Activated naive CD4-positive, alpha-beta T cell (primary cell): Measurements from ENCODE around the gene CATSPER3.

Experiments used
- DNase-seq, 4 experiments: peaks; one replicate each; lab custom pipeline; 2025; lab: John Stamatoyannopoulos, UW

The CATSPER3 gene

DNA sequence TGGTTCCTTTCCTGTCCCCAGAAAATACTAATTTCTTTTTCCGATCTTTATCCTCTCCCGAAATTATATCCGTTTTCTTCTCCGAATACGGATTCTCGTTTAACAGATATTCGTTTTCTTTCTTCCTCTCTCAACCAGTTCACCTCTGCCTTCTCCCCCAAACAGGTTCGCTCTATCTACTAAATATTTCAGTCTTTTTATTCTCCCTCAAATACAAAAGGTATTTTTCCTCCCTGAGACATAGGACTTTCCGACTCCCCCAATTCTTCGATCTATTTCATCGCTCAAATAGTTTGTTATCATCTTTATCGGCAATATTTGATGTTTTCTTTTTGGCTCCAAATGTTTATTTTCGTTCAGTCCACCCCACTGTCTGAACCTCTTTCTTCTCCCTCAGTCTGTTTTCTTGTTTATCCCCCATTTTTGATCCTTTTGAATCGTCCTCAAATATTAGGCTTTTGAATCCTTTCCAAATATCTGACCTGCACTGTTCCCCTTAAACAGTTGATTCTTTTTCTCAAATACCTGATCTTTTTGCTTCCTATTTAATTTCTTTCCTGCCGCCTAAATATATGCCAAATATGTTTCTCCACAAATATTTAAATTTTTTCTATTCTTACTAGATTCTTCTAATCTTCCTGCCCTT lies 61.9 kb downstream of the CATSPER3 start:
- no peak for DNase-seq

GRCh38 chr5:135030123-135030955 lies 62.6 kb downstream of the CATSPER3 start:
- DNase-seq: no peak

- no peak for DNase-seq
These were observed 63.5 kb downstream of the CATSPER3 start for GRCh38 chr5:135030956-135031812.

DNA sequence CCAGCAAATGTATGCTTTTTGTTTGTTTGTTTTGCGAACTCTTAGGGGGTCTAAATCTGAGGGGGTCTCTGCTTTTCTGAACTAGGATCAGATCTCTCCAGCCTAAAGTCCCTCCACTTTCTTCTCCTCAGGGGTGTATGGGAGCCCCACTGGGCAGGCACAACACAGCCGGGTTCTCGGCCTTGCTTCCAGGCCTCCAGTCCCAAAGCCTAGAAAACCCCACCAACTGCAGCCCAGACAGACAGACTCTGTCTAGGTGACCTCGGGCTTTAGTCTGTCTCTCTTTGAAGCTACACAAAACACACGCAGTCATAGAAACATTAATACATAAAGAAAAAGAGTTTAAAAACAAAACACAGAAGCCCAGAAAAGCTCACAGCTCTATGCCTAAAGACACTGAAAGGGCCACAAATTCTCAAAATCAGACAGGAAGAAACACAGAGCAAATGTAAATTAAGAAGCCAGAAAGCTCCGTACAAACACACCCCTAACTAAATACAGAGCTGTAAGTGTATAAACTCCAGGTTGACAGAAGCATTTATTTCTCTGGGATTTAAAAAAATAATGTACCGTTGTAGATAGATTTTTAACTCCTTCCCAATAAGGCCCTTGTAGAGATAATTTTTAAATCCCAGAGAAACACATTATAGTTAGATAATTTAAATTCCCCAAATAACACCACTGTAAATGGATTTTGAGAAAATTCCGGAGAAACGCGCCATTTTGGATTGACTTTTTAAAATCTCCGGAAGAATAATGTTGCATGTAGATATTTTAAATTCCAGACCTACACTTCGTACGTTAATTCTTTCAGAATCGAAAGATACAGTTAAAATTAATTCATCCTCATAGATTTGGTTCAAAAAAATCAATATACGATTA lies 64.3 kb downstream of the CATSPER3 start:
- DNase-seq: no peak

GRCh38 chr5:135032695-135032998 lies 64.9 kb downstream of the CATSPER3 start:
- DNase-seq: no peak

DNA sequence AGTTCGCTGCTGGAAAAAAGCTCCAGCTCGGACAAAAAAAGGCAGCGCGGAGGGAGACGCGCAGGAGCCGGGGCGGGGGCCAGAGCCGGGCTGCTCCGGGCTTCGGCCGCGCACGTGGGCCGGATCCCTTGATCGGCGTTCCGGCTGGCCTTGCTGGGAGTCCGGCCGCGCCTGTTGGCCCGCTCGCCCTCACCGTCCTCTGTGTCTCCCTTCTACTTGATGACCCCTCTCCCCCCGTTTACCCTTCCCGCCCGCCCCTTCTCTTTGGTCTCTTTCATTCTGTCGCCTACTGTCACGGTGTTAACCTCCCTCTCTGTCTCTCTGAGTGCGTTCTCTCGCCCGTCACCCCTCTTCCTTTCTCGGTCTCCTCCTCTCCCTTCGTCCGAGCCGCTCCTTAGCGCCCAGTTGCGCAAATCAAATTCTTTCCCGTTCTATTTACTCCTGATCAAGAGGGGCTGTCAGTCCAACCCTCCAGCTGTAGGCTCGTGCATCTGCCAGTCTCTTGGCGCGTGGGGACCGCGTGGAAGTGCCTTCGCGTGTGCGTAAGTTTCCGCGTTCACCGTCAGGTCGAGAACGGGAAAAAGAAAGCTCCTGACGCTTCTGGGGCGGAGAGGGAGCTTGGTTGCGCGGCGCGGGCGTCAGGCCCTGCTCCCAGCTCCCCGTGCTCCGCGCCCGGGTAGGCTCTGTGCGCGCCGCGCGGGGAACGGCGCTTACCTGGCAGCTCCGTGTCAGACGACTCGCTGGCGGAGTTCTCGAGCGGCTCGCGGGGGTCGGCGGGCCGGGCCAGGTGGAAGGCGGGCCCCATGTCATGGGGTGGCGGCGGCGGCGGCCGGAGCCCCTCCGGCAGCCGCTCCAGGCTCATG lies 65.5 kb downstream of the CATSPER3 start:
- DNase-seq: no peak

- no peak for DNase-seq
These were observed 66.2 kb downstream of the CATSPER3 start, which contains the start of gene PITX1 for GRCh38 chr5:135033901-135034235. Gene PITX1, minus strand, starts transcription at chr5:135034228. Its CDS starts 347 bp downstream, at chr5:135033881.

DNA sequence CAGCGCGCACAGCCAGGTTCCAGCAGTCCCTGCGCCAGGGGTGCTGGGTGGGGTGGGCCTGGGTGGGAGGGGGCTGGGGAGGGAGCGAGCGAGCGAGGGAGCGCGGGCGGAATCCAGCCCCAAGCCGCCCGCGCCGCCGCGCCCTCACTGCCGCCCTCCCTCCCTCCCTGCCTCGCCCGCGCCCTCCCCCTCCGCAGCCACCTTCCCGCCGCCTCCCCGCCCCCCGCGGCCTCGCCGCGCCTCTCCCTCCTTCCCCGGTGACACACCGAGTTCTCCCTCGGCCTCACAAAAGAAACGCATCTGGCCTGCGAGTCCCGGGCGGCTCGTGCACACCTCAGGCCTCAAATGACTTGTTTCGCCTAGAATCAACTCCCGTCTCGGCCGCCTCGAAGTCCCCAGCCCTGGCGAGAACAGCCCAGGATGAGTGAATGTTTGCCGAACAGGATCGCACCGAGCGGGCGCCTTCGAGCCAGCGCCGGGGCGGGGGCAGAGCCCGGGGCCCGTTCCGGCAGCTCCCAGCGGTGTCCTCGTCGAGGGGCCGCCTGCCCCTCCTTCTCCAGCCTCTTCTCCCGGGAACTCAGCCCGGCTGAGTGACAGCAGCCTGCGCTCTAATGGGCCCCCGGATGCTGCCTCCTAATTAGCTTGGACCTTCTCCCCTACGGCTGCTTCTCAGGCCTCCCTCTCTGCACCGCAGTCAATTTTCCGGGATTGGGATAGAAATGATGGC lies 66.7 kb downstream of the CATSPER3 start:
- peak in 1 of 4 experiments; percentile 26 for DNase-seq

- DNase-seq: no peak
These were observed 67.4 kb downstream of the CATSPER3 start for GRCh38 chr5:135034963-135035677.

- DNase-seq: no peak
These were observed 67.9 kb downstream of the CATSPER3 start for GRCh38 chr5:135035678-135036030.

DNA sequence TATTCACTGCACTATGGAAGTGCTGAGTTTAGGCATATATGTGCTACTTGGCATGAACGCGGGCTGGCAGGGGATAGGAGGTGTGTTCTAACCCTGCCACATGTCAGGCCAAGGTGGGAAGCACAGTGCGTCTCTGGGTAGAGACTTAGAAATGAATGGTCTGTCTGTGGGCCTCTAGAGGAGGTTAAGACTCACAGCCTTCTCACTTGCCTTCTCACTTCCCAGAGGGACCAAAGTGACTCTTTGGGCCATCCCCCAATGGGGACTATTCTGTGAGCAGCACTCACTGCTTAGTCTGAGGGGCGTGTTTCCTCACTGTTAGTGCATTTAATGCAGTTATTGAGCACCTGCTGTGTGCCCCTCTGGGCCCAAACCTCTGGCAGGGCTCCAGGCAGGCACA lies 68.7 kb downstream of the CATSPER3 start:
- no peak for DNase-seq

GRCh38 chr5:135037519-135038204 lies 70.0 kb downstream of the CATSPER3 start:
- DNase-seq: no peak

DNA sequence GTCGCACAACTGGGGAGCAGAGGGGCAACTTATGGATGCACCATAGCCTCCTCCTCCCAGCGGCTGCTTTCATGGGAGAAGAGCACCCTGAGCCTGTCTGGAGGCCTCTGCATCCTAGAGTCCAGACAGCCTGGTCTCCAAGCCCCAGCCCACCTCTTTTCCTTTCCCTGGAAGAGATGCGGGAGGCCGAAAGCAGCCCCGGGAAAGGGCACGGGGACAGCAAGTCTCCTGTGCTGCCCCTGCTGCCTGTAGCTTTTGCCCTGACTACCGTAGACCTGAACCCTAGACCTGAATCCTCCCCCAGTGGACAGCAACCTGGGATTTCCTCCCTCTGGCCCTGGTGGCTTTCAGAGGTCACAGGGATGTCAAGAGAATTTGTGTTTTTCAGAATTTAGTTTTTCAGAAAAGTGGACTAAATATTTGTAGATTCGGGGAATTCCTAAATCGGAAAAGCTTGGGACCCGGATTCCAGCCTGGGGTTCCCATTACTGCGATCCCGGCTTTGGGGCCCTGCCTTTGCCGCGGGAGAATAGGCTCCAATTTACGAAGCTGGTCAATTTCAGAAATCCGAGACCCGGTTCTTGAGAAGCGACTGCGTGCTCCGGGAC lies 70.6 kb downstream of the CATSPER3 start:
- no peak for DNase-seq

GRCh38 chr5:135038813-135039270 lies 71.1 kb downstream of the CATSPER3 start:
- no peak for DNase-seq

- DNase-seq: no peak
These were observed 71.7 kb downstream of the CATSPER3 start for GRCh38 chr5:135039271-135040033.

DNA sequence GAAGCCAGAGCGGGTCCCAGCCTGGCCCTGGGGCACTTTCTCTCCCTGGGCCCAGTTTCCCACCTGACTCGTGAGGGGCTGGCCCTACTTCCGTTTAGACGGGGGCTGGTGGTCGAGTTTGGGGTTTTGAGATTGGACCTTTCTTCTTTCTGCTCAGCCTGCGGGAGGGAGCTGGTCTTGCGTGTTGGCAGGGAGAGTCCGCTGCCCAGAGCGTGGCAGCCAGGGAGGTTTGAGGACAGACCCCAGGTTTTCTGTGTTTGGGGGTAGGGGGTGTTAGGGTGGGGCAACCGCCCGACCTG lies 72.3 kb downstream of the CATSPER3 start:
- no peak for DNase-seq

GRCh38 chr5:135040333-135041144 lies 72.8 kb downstream of the CATSPER3 start:
- DNase-seq: no peak
